SK-N-SH treated with all-trans-retinoic acid at 6 μM for 48 hours (cell line): ENCODE measurements around the gene TIMM23.
A peak's percentile ranks its signal among the peaks of the same experiment; 100 is the strongest.

Experiments
- ATAC-seq: fragments of 200-7000 bp; cut with Tn5 transposase; 3 replicates; pipeline ENCODE4 v1.9.1; 2020; ENCODE audit warnings: mild to moderate bottlenecking, moderate library complexity
- BACH2 ChIP-seq: fragments of 250-450 bp; sonication (Bioruptor Pico); IDR thresholded peaks from 2 replicates; pipeline ENCODE4 v1.9.0; 2021; ENCODE audit warnings: mild to moderate bottlenecking, borderline replicate concordance
- CREB5 ChIP-seq: fragments of 250-450 bp; sonication (Bioruptor Pico); IDR thresholded peaks from 2 replicates; pipeline ENCODE4 v1.5.1; 2020; ENCODE audit warnings: low read depth, mild to moderate bottlenecking, moderate library complexity
- CSDC2 ChIP-seq: fragments of 250-450 bp; sonication (Bioruptor Pico); IDR thresholded peaks from 2 replicates; pipeline ENCODE4 v1.5.0; 2020; ENCODE audit warnings: mild to moderate bottlenecking, moderate library complexity
- GLIS3 ChIP-seq: fragments of 250-450 bp; sonication (Bioruptor Pico); IDR thresholded peaks from 2 replicates; pipeline ENCODE4 v1.5.0; 2020; ENCODE audit warnings: mild to moderate bottlenecking, moderate library complexity
- ISL1 ChIP-seq: fragments of 250-450 bp; sonication (Bioruptor Pico); IDR thresholded peaks from 2 replicates; pipeline ENCODE4 v2.1.2; 2022; ENCODE audit warnings: mild to moderate bottlenecking, moderate library complexity
- OSR1 ChIP-seq: fragments of 250-450 bp; sonication (Bioruptor Pico); IDR thresholded peaks from 2 replicates; pipeline ENCODE4 v1.8.0; 2022; ENCODE audit warnings: moderate library complexity, mild to moderate bottlenecking, inconsistent platforms
- PATZ1 ChIP-seq: fragments of 250-450 bp; sonication (Bioruptor Pico); IDR thresholded peaks from 2 replicates; pipeline ENCODE4 v1.8.0; 2020; ENCODE audit warnings: mild to moderate bottlenecking, moderate library complexity, borderline replicate concordance
- POU6F1 ChIP-seq: fragments of 250-450 bp; sonication (Bioruptor Pico); IDR thresholded peaks from 2 replicates; pipeline ENCODE4 v1.8.0; 2021; ENCODE audit warnings: low read depth, mild to moderate bottlenecking, moderate library complexity, borderline replicate concordance
- PPARA ChIP-seq: fragments of 250-450 bp; sonication (Bioruptor Pico); IDR thresholded peaks from 2 replicates; pipeline ENCODE4 v1.5.0; 2020; ENCODE audit warnings: mild to moderate bottlenecking, borderline replicate concordance
- RARB ChIP-seq: fragments of 250-450 bp; sonication (Bioruptor Pico); IDR thresholded peaks from 2 replicates; pipeline ENCODE4 v1.8.0; 2021; ENCODE audit warnings: mild to moderate bottlenecking, moderate library complexity
- SNAI2 ChIP-seq: fragments of 250-450 bp; sonication (Bioruptor Pico); IDR thresholded peaks from 2 replicates; pipeline ENCODE4 v1.5.0; 2020; ENCODE audit warnings: mild to moderate bottlenecking, moderate library complexity
- TCF4 ChIP-seq: fragments of 250-450 bp; sonication (Bioruptor Pico); IDR thresholded peaks from 2 replicates; pipeline ENCODE4 v1.8.0; 2021; ENCODE audit warnings: mild to moderate bottlenecking, moderate library complexity, borderline replicate concordance
- TOX ChIP-seq: fragments of 250-450 bp; sonication (Bioruptor Pico); IDR thresholded peaks from 2 replicates; pipeline ENCODE4 v1.8.0; 2021; ENCODE audit warnings: mild to moderate bottlenecking, moderate library complexity, borderline replicate concordance
- TSHZ2 ChIP-seq: fragments of 250-450 bp; sonication (Bioruptor Pico); IDR thresholded peaks from 2 replicates; pipeline ENCODE4 v1.5.0; 2020; ENCODE audit warnings: mild to moderate bottlenecking, moderate library complexity
- ZC3H10 ChIP-seq: fragments of 250-450 bp; sonication (Bioruptor Pico); IDR thresholded peaks from 2 replicates; pipeline ENCODE4 v1.5.1; 2021; ENCODE audit warnings: mild to moderate bottlenecking, moderate library complexity
- ZFP3 ChIP-seq: fragments of 250-450 bp; sonication (Bioruptor Pico); IDR thresholded peaks from 2 replicates; pipeline ENCODE4 v1.5.0; 2020; ENCODE audit warnings: mild to moderate bottlenecking, moderate library complexity
- ZFP30 ChIP-seq: fragments of 450-650 bp; formaldehyde crosslinking; IDR thresholded peaks from 2 replicates; pipeline ENCODE4 v1.5.0; 2022; ENCODE audit warnings: mild to moderate bottlenecking, moderate library complexity
- ZNF565 ChIP-seq: fragments of 450-650 bp; formaldehyde crosslinking; conservative IDR thresholded peaks from 2 replicates; pipeline ENCODE4 v1.5.0; 2020; ENCODE audit warnings: low read depth, mild to moderate bottlenecking, moderate library complexity
- ZNF70 ChIP-seq: fragments of 450-650 bp; formaldehyde crosslinking; IDR thresholded peaks from 2 replicates; pipeline ENCODE4 v1.5.0; 2020; ENCODE audit warnings: mild to moderate bottlenecking, moderate library complexity
- ZNF8 ChIP-seq: fragments of 450-650 bp; formaldehyde crosslinking; IDR thresholded peaks from 2 replicates; pipeline ENCODE4 v1.5.0; 2020; ENCODE audit warnings: mild to moderate bottlenecking, moderate library complexity

TIMM23 gene

GRCh38 chr10:46004963-46005362 lies 32.7 kb downstream of the TIMM23 start:
- TF ChIP-seq CSDC2 (CRISPR knock-in tag) (no peak), ZFP3 (CRISPR knock-in tag) (no peak), ZC3H10 (CRISPR knock-in tag) (no peak), GLIS3 (CRISPR knock-in tag) (no peak), ZNF8 (CRISPR knock-in tag) (no peak), TSHZ2 (no peak), CREB5 (CRISPR knock-in tag) (no peak)
- no peak for ATAC-seq

- no peak for ATAC-seq
- TF ChIP-seq RARB (CRISPR knock-in tag) (no peak), ZFP3 (CRISPR knock-in tag) (no peak), CSDC2 (CRISPR knock-in tag) (no peak), OSR1 (CRISPR knock-in tag) (no peak), PATZ1 (CRISPR knock-in tag) (no peak), ZNF8 (CRISPR knock-in tag) (no peak), POU6F1 (no peak), TCF4 (CRISPR knock-in tag) (no peak), TSHZ2 (no peak), ZNF70 (no peak), ISL1 (CRISPR knock-in tag) (no peak), TOX (no peak), PPARA (CRISPR knock-in tag) (no peak), ZNF565 (CRISPR knock-in tag) (no peak), ZC3H10 (CRISPR knock-in tag) (no peak), BACH2 (no peak), SNAI2 (no peak)
Measured at GRCh38 chr10:46005383-46005782, 33.1 kb downstream of the TIMM23 start.

GRCh38 chr10:46006219-46006618 lies 33.9 kb downstream of the TIMM23 start:
- ATAC-seq, result peak; percentile 62
- TF ChIP-seq ZNF8 (CRISPR knock-in tag) (no peak), TCF4 (CRISPR knock-in tag) (no peak), ZFP30 (CRISPR knock-in tag) (no peak), POU6F1 (no peak), TSHZ2 (no peak), TOX (no peak)
